PC-9 (cell line): ENCODE measurements around the gene TEKT2.

ENCODE experiments used
- EZH2 ChIP-seq: fragments of 200-600 bp; sonication (generic); IDR thresholded peaks from 2 replicates; pipeline ENCODE4 v1.8.0; 2017; ENCODE audit warnings: antibody characterized with exemption, low read depth
- TF ChIP-seq, protein P1 (sequence below): fragments of 200-600 bp; sonication (generic); conservative IDR thresholded peaks from 2 replicates; pipeline ENCODE4 v1.6.1; 2017; ENCODE audit warnings: mixed run types, antibody characterized with exemption, mild to moderate bottlenecking, moderate library complexity

DNA sequence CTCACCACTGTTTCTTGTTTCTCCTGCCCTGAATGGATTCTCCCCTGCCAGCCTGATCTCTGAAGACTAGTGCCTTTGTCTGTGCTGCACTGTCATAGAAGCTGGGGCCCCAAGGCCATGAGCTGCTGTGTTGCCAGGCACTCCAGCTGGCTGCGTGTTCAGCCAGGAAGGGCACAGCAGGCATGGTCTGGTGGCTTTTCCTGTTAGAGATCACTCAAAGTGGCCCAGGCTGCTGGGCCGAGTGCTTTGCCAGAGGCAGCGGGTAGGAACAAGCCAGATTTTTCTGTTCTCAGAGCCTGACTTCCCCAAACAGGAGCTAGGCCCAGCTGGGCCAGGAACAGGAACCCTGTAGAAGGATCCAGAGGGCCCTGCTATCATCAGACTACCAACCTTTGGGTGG is 10.0 kb downstream of the TEKT2 start:
- TF ChIP-seq, protein P1, sequence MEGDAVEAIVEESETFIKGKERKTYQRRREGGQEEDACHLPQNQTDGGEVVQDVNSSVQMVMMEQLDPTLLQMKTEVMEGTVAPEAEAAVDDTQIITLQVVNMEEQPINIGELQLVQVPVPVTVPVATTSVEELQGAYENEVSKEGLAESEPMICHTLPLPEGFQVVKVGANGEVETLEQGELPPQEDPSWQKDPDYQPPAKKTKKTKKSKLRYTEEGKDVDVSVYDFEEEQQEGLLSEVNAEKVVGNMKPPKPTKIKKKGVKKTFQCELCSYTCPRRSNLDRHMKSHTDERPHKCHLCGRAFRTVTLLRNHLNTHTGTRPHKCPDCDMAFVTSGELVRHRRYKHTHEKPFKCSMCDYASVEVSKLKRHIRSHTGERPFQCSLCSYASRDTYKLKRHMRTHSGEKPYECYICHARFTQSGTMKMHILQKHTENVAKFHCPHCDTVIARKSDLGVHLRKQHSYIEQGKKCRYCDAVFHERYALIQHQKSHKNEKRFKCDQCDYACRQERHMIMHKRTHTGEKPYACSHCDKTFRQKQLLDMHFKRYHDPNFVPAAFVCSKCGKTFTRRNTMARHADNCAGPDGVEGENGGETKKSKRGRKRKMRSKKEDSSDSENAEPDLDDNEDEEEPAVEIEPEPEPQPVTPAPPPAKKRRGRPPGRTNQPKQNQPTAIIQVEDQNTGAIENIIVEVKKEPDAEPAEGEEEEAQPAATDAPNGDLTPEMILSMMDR, result no peak
- no peak for TF ChIP-seq EZH2
